Stimulated activated naive B cell treated with anti-CD40 and anti-IgM and Interleukin-4, amounts not matched to agents 10 μg/mL and 1 μg/mL and 100 μg/mL, for 72 hours (primary cell): ENCODE results near the gene DCUN1D2.
"Not testable (repeated sequence)": the region's sequence is repeated elsewhere in the genome, so short reads cannot be mapped to it uniquely, and the experiment has no call there.

Source experiments
- ATAC-seq, 2 donors: fragments of 150-1000 bp; cut with Tn5 transposase; replicated peaks; 2 replicates each; pipeline ENCODE4 v1.10.0; 2021; ENCODE audit warnings: moderate library complexity in 1 of 2
- DNase-seq: peaks from one replicate; pipeline ENCODE4 v3.0.0; 2021
- H3K27ac Mint-ChIP-seq: one replicate; pipeline ENCODE4 v1.8.0; 2022; ENCODE audit warnings: mild to moderate bottlenecking, mixed read lengths
- H3K27me3 Mint-ChIP-seq, 2 donors: one replicate each; pipeline ENCODE4 v1.8.0; 2022; ENCODE audit warnings: mixed read lengths in 2 of 2
- H3K36me3 Mint-ChIP-seq, 2 donors: one replicate each; pipeline ENCODE4 v1.8.0; 2022; ENCODE audit warnings: mixed read lengths in 2 of 2, mild to moderate bottlenecking in 1 of 2
- H3K4me1 Mint-ChIP-seq, 2 donors: one replicate each; pipeline ENCODE4 v1.8.0; 2022; ENCODE audit warnings: mixed read lengths in 2 of 2, mild to moderate bottlenecking in 1 of 2
- H3K4me3 Mint-ChIP-seq, 2 donors: one replicate each; pipeline ENCODE4 v1.8.0; 2022; ENCODE audit warnings: mild to moderate bottlenecking in 2 of 2, mixed read lengths in 2 of 2, moderate library complexity in 1 of 2
- H3K9me3 Mint-ChIP-seq, 2 donors: one replicate each; pipeline ENCODE4 v1.8.0; 2022; ENCODE audit warnings: mixed read lengths in 2 of 2, mild to moderate bottlenecking in 1 of 2

The DCUN1D2 gene

GRCh38 chr13:113471844-113472243 lies 18.7 kb downstream of the DCUN1D2 start:
- no peaks in the 10 kb centered on the region for H3K9me3 Mint-ChIP-seq
- H3K4me3 Mint-ChIP-seq: no peak overlapping the region
- peaks cover 41 to 78% of the 10 kb centered on the region in 2 donors for H3K36me3 Mint-ChIP-seq
- H3K4me1 Mint-ChIP-seq: peaks cover 0 to 5% of the 10 kb centered on the region in 2 donors
- DNase-seq (no peak), ATAC-seq (no peak)
- no peak overlapping the region for H3K27ac Mint-ChIP-seq
- H3K27me3 Mint-ChIP-seq: no peaks in the 10 kb centered on the region

GRCh38 chr13:113470635-113471163 lies 19.8 kb downstream of the DCUN1D2 start:
- not testable (repeated sequence) for H3K4me1 Mint-ChIP-seq, H3K9me3 Mint-ChIP-seq, H3K4me3 Mint-ChIP-seq, H3K27me3 Mint-ChIP-seq, DNase-seq, ATAC-seq, H3K27ac Mint-ChIP-seq
- H3K36me3 Mint-ChIP-seq: peaks cover 37 to 73% of the 10 kb centered on the region in 2 donors

- H3K27me3 Mint-ChIP-seq: no peaks in the 10 kb centered on the region
- peaks cover 0 to 5% of the 10 kb centered on the region in 2 donors for H3K4me1 Mint-ChIP-seq
- H3K9me3 Mint-ChIP-seq: no peaks in the 10 kb centered on the region
- DNase-seq (no peak), ATAC-seq (no peak)
- H3K4me3 Mint-ChIP-seq: no peak overlapping the region
- no peak overlapping the region for H3K27ac Mint-ChIP-seq
- peaks cover 34 to 70% of the 10 kb centered on the region in 2 donors for H3K36me3 Mint-ChIP-seq
These were observed 20.4 kb downstream of the DCUN1D2 start for GRCh38 chr13:113470073-113470472.

- H3K4me1 Mint-ChIP-seq: peaks cover 0 to 5% of the 10 kb centered on the region in 2 donors
- H3K27ac Mint-ChIP-seq: no peak overlapping the region
- peaks cover 31 to 65% of the 10 kb centered on the region in 2 donors for H3K36me3 Mint-ChIP-seq
- no peaks in the 10 kb centered on the region for H3K9me3 Mint-ChIP-seq
- ATAC-seq: no peak
- H3K4me3 Mint-ChIP-seq: no peak overlapping the region
- H3K27me3 Mint-ChIP-seq: no peaks in the 10 kb centered on the region
- no peak for DNase-seq
These were observed 20.9 kb downstream of the DCUN1D2 start for GRCh38 chr13:113469582-113469981.

GRCh38 chr13:113468472-113469201 lies 21.9 kb downstream of the DCUN1D2 start:
- H3K4me1 Mint-ChIP-seq: peaks cover 1 to 5% of the 10 kb centered on the region in 2 donors
- H3K4me3 Mint-ChIP-seq: no peak overlapping the region

GRCh38 chr13:113468029-113468428 lies 22.5 kb downstream of the DCUN1D2 start:
- peaks cover 32 to 61% of the 10 kb centered on the region in 2 donors for H3K36me3 Mint-ChIP-seq

More at GRCh38 chr13:113468472-113469201, 21.9 kb downstream of the DCUN1D2 start:
- DNase-seq (no peak), ATAC-seq (no peak)
- no peak overlapping the region for H3K27ac Mint-ChIP-seq
- H3K27me3 Mint-ChIP-seq: no peaks in the 10 kb centered on the region
- H3K9me3 Mint-ChIP-seq: no peaks in the 10 kb centered on the region
- H3K36me3 Mint-ChIP-seq: peaks cover 27 to 62% of the 10 kb centered on the region in 2 donors

GRCh38 chr13:113466383-113466782 lies 24.1 kb downstream of the DCUN1D2 start:
- Mint-ChIP-seq H3K4me3 (no peak overlapping the region), H3K27me3 (no peaks in the 10 kb centered on the region), H3K4me1 (peaks cover 5 to 6% of the 10 kb centered on the region in 2 donors), H3K9me3 (no peaks in the 10 kb centered on the region), H3K36me3 (peaks cover 34 to 45% of the 10 kb centered on the region in 2 donors), H3K27ac (no peak overlapping the region)
- ATAC-seq (no peak), DNase-seq (no peak)

More at GRCh38 chr13:113468029-113468428, 22.5 kb downstream of the DCUN1D2 start:
- no peaks in the 10 kb centered on the region for H3K9me3 Mint-ChIP-seq
- no peak overlapping the region for H3K4me3 Mint-ChIP-seq
- H3K4me1 Mint-ChIP-seq: peaks cover 5 to 7% of the 10 kb centered on the region in 2 donors
- DNase-seq: no peak
- H3K27ac Mint-ChIP-seq: no peak overlapping the region
- no peaks in the 10 kb centered on the region for H3K27me3 Mint-ChIP-seq
- ATAC-seq: no peak

GRCh38 chr13:113465300-113465699 lies 25.2 kb downstream of the DCUN1D2 start:
- ATAC-seq (no peak), DNase-seq (no peak)
- Mint-ChIP-seq H3K27me3 (no peaks in the 10 kb centered on the region), H3K9me3 (no peaks in the 10 kb centered on the region), H3K4me3 (no peak overlapping the region), H3K27ac (no peak overlapping the region), H3K36me3 (peaks cover 37% of the 10 kb centered on the region in 2 donors), H3K4me1 (peaks cover 3 to 5% of the 10 kb centered on the region in 2 donors)

GRCh38 chr13:113464476-113464875 lies 26.0 kb downstream of the DCUN1D2 start:
- H3K27me3 Mint-ChIP-seq: no peaks in the 10 kb centered on the region
- DNase-seq (no peak), ATAC-seq (no peak)
- no peak overlapping the region for H3K4me3 Mint-ChIP-seq
- H3K36me3 Mint-ChIP-seq: peaks cover 40 to 41% of the 10 kb centered on the region in 2 donors
- H3K9me3 Mint-ChIP-seq: no peaks in the 10 kb centered on the region
- no peak overlapping the region for H3K27ac Mint-ChIP-seq
- H3K4me1 Mint-ChIP-seq: peaks cover 3 to 5% of the 10 kb centered on the region in 2 donors

- ATAC-seq: no peak
- DNase-seq: no peak
- H3K27ac Mint-ChIP-seq: no peak overlapping the region
- no peak overlapping the region for H3K4me3 Mint-ChIP-seq
- no peaks in the 10 kb centered on the region for H3K27me3 Mint-ChIP-seq
- no peaks in the 10 kb centered on the region for H3K9me3 Mint-ChIP-seq
- H3K4me1 Mint-ChIP-seq: peaks cover 3 to 5% of the 10 kb centered on the region in 2 donors
- peaks cover 40 to 44% of the 10 kb centered on the region in 2 donors for H3K36me3 Mint-ChIP-seq
These were observed 29.3 kb downstream of the DCUN1D2 start for GRCh38 chr13:113461022-113461751.

GRCh38 chr13:113460599-113460998 lies 29.9 kb downstream of the DCUN1D2 start:
- Mint-ChIP-seq H3K27me3 (no peaks in the 10 kb centered on the region), H3K4me3 (no peak overlapping the region), H3K4me1 (peaks cover 3 to 5% of the 10 kb centered on the region in 2 donors), H3K27ac (no peak overlapping the region), H3K36me3 (peaks cover 46 to 49% of the 10 kb centered on the region in 2 donors), H3K9me3 (no peaks in the 10 kb centered on the region)
- ATAC-seq: no peak
- DNase-seq: no peak

GRCh38 chr13:113460064-113460555 lies 30.4 kb downstream of the DCUN1D2 start:
- ATAC-seq (no peak), DNase-seq (no peak)
- peaks cover 47 to 52% of the 10 kb centered on the region in 2 donors for H3K36me3 Mint-ChIP-seq
- H3K27me3 Mint-ChIP-seq: no peaks in the 10 kb centered on the region
- no peaks in the 10 kb centered on the region for H3K9me3 Mint-ChIP-seq
- H3K4me1 Mint-ChIP-seq: peaks cover 3 to 5% of the 10 kb centered on the region in 2 donors
- H3K27ac Mint-ChIP-seq: no peak overlapping the region
- H3K4me3 Mint-ChIP-seq: no peak overlapping the region

- H3K9me3 Mint-ChIP-seq: no peaks in the 10 kb centered on the region
- H3K27ac Mint-ChIP-seq: no peak overlapping the region
- ATAC-seq: no peak
- H3K27me3 Mint-ChIP-seq: no peaks in the 10 kb centered on the region
- H3K4me3 Mint-ChIP-seq: peak overlapping the region in 1 of 2 donors; percentile 28
- DNase-seq: no peak
- H3K36me3 Mint-ChIP-seq: peaks cover 46 to 52% of the 10 kb centered on the region in 2 donors
- H3K4me1 Mint-ChIP-seq: peaks cover under 1 to 2% of the 10 kb centered on the region in 2 donors
These were observed 32.1 kb downstream of the DCUN1D2 start for GRCh38 chr13:113458253-113459065.

- H3K9me3 Mint-ChIP-seq: no peaks in the 10 kb centered on the region
- H3K27ac Mint-ChIP-seq: no peak overlapping the region
- DNase-seq: no peak
- no peaks in the 10 kb centered on the region for H3K27me3 Mint-ChIP-seq
- peaks cover 45 to 56% of the 10 kb centered on the region in 2 donors for H3K36me3 Mint-ChIP-seq
- no peaks in the 10 kb centered on the region for H3K4me1 Mint-ChIP-seq
- H3K4me3 Mint-ChIP-seq: no peak overlapping the region
- ATAC-seq: no peak
These were observed 33.0 kb downstream of the DCUN1D2 start for GRCh38 chr13:113457510-113457909.
